ENCODE data around the gene RAPGEF1. TPM values are rescaled to one million over a fixed set of nuclear protein-coding genes. Genes with fewer than 3 reads are reported as not detected.

The RAPGEF1 gene
- total and polyA plus RNA-seq, 9 donors = 17.0 to 64.4 (median 36.4) TPM

- WGBS, 3 donors = 76 to 98% (median 95%) methylated on average over 4 of the region's 4 CpGs
- no peak for DNase-seq
- TF ChIP-seq CTCF (IDR thresholded peaks at IDR 0.05) (no peak), EP300 (IDR thresholded peaks at IDR 0.05) (no peak), POLR2A (IDR thresholded peaks at IDR 0.05) (no peak)
Observed at GRCh38 chr9:131693651-131694597, 46.0 kb downstream of the RAPGEF1 start.

GRCh38 chr9:131692612-131693562 is 47.0 kb downstream of the RAPGEF1 start:
- H3K27ac ChIP-seq = no peak overlapping the region
- DNase-seq = no peak
- no peaks in the 10 kb centered on the region for H3K36me3 ChIP-seq
- no peaks in the 10 kb centered on the region for H3K27me3 ChIP-seq
- WGBS, 3 donors = 89 to 91% (median 90%) methylated on average over 7 of the region's 7 CpGs
- H3K4me3 ChIP-seq = no peak overlapping the region
- TF ChIP-seq POLR2A (IDR thresholded peaks at IDR 0.05) (no peak), EP300 (IDR thresholded peaks at IDR 0.05) (no peak), CTCF (IDR thresholded peaks at IDR 0.05) (no peak)
- H3K4me1 ChIP-seq (ENCODE audit: insufficient read depth) = peaks cover 11% of the 10 kb centered on the region
- intact Hi-C loops (cut with DNase I) = no loop called here
- H3K9me3 ChIP-seq = no peaks in the 10 kb centered on the region

More at GRCh38 chr9:131693651-131694597, 46.0 kb downstream of the RAPGEF1 start:
- no peak overlapping the region for H3K4me3 ChIP-seq
- peaks cover 13% of the 10 kb centered on the region for H3K4me1 ChIP-seq (ENCODE audit: insufficient read depth)
- no peak overlapping the region for H3K27ac ChIP-seq
- H3K27me3 ChIP-seq = no peaks in the 10 kb centered on the region
- intact Hi-C loops (cut with DNase I) = no loop called here
- H3K9me3 ChIP-seq = no peaks in the 10 kb centered on the region
- no peaks in the 10 kb centered on the region for H3K36me3 ChIP-seq

GRCh38 chr9:131691969-131692611 is 47.8 kb downstream of the RAPGEF1 start:
- 40 to 61% (median 49%) methylated on average over 7 of the region's 7 CpGs for WGBS, 3 donors
- TF ChIP-seq POLR2A (IDR thresholded peaks at IDR 0.05) (no peak), EP300 (IDR thresholded peaks at IDR 0.05) (no peak), CTCF (IDR thresholded peaks at IDR 0.05) (no peak)
- Histone ChIP-seq H3K9me3 (no peaks in the 10 kb centered on the region), H3K4me3 (no peak overlapping the region), H3K36me3 (no peaks in the 10 kb centered on the region), H3K27me3 (no peaks in the 10 kb centered on the region), H3K4me1 (ENCODE audit: insufficient read depth) (peaks cover 5% of the 10 kb centered on the region), H3K27ac (no peak overlapping the region)
- no peak for DNase-seq
- intact Hi-C loops (cut with DNase I) = no loop called here

Data from ovary (tissue), 9 donors.